GM19455 (cell line): ENCODE measurements around the gene CTRB2.

Source experiments
- ATAC-seq: cut with Tn5 transposase; IDR thresholded peaks from one replicate; pipeline ENCODE4 v1.9.1; 2021; ENCODE audit not compliant: unreplicated experiment

Gene CTRB2

GRCh38 chr16:75176926-75177325 lies 30.0 kb downstream of the CTRB2 start:
- ATAC-seq, result no peak

DNA sequence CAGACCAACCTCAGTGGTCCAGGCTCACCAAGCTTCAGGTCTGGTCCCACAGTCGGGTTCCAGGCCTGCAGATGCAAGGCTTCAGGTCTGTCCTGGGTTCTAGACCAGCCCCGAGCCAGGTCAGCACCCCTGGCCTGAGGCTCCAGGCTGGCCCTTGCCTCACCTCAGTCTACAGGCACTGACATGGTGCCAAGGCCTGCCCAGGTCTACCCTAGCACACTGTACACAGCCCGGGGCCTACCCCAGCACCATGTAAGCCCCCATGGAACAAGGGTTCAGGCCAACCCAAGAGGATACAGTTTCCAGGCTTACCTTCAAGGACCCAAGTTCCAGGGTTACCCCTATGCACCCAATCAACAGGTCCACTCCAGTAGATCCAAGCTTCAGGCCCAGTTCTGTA lies 31.9 kb downstream of the CTRB2 start:
- no peak for ATAC-seq

DNA sequence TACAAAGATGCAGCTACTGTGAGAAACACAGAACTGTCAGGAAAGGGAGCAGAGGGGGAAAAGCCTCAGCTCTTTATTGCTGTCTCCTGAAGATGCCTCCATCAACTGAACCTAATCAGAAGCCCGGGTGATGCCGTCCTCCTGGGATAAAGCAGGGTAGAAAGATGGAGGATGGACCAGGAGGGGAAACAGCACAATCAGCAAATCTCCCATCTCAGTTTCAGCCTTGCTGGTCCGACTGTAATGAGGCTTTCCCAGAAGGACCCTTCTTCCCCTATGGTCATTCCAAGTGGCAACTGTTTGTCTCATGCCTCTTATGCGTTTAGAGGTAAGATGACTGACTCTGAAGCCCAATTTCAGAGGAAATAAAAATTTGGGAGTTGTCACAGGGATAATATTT lies 34.4 kb downstream of the CTRB2 start:
- ATAC-seq, result no peak

GRCh38 chr16:75169899-75170405 lies 37.0 kb downstream of the CTRB2 start:
- no peak for ATAC-seq

GRCh38 chr16:75160386-75160785 lies 46.6 kb downstream of the CTRB2 start:
- no peak for ATAC-seq
